Pons (tissue), 1 donor: ENCODE data around the gene SNX27.
"Not testable (repeated sequence)": the region's sequence is repeated elsewhere in the genome, so short reads cannot be mapped to it uniquely, and the experiment has no call there.

Source experiments
- DNase-seq: peaks from one replicate; pipeline ENCODE4 v3.0.0-alpha.2; 2016; ENCODE audit warnings: low spot score

SNX27 gene

GRCh38 chr1:151639466-151639865 is 27.6 kb downstream of the SNX27 start:
- no peak for DNase-seq

GRCh38 chr1:151641229-151641628 is 29.4 kb downstream of the SNX27 start:
- no peak for DNase-seq

GRCh38 chr1:151643085-151643484 is 31.2 kb downstream of the SNX27 start:
- not testable (repeated sequence) for DNase-seq

GRCh38 chr1:151644001-151644400 is 32.2 kb downstream of the SNX27 start:
- DNase-seq, result no peak

GRCh38 chr1:151653397-151653796 is 41.5 kb downstream of the SNX27 start:
- DNase-seq, result no peak

GRCh38 chr1:151655371-151655770 is 43.5 kb downstream of the SNX27 start:
- DNase-seq, result no peak

- peak; percentile 64 for DNase-seq
Measured at GRCh38 chr1:151661751-151662150, 49.9 kb downstream of the SNX27 start.

- DNase-seq, result no peak
Measured at GRCh38 chr1:151668090-151668489, 56.2 kb downstream of the SNX27 start.

GRCh38 chr1:151670036-151670675 is 58.3 kb downstream of the SNX27 start:
- DNase-seq, result not testable (repeated sequence)

- no peak for DNase-seq
Measured at GRCh38 chr1:151673407-151673806, 61.6 kb downstream of the SNX27 start.

- DNase-seq, result no peak
Measured at GRCh38 chr1:151680391-151680790, 68.5 kb downstream of the SNX27 start.

GRCh38 chr1:151680826-151681225 is 69.0 kb downstream of the SNX27 start:
- no peak for DNase-seq

- no peak for DNase-seq
Measured at GRCh38 chr1:151681923-151682322, 70.1 kb downstream of the SNX27 start.

- not testable (repeated sequence) for DNase-seq
Measured at GRCh38 chr1:151682901-151683300, 71.1 kb downstream of the SNX27 start.

GRCh38 chr1:151684128-151684527 is 72.3 kb downstream of the SNX27 start:
- DNase-seq, result no peak

- DNase-seq, result no peak
Measured at GRCh38 chr1:151686561-151686960, 74.7 kb downstream of the SNX27 start.

GRCh38 chr1:151689494-151689893 is 77.6 kb downstream of the SNX27 start:
- no peak for DNase-seq

- DNase-seq, result no peak
Measured at GRCh38 chr1:151692226-151692625, 80.4 kb downstream of the SNX27 start.

GRCh38 chr1:151693057-151693651 is 81.3 kb downstream of the SNX27 start:
- peak; percentile 59 for DNase-seq

GRCh38 chr1:151701515-151701914 is 89.7 kb downstream of the SNX27 start:
- DNase-seq, result no peak

- DNase-seq, result no peak
Measured at GRCh38 chr1:151702936-151703335, 91.1 kb downstream of the SNX27 start.

- no peak for DNase-seq
Measured at GRCh38 chr1:151703813-151704212, 92.0 kb downstream of the SNX27 start.

- DNase-seq, result no peak
Measured at GRCh38 chr1:151704246-151704645, 92.4 kb downstream of the SNX27 start.

- no peak for DNase-seq
Measured at GRCh38 chr1:151705146-151705545, 93.3 kb downstream of the SNX27 start.
